ENCODE data around the gene MAML1. TPM values are rescaled to one million over a fixed set of nuclear protein-coding genes. Genes with fewer than 3 reads are reported as not detected.

Gene MAML1
- total and polyA plus RNA-seq, 4 donors, result 2.2 to 7.6 (median 6.3) TPM

- TF ChIP-seq ATF3 (IDR thresholded peaks at IDR 0.05) (no peak), SP1 (IDR thresholded peaks at IDR 0.05) (no peak)
These were observed 3.3 kb upstream of the MAML1 start (continued) for GRCh38 chr5:179729303-179729702.

- 81% methylated on average over 3 of the region's 3 CpGs for WGBS
- Histone ChIP-seq H3K27me3 (ENCODE audit: control insufficient read depth in 4 of 4, insufficient read depth in 4 of 4, low read length in 3 of 4) (no peaks in the 10 kb centered on the region), H3K4me3 (ENCODE audit: low read depth in 1 of 3, low read length in 3 of 3) (no peak overlapping the region), H3K9me3 (ENCODE audit: control insufficient read depth in 4 of 4, low read length in 3 of 4) (no peaks in the 10 kb centered on the region), H3K4me1 (ENCODE audit: control insufficient read depth in 4 of 4, insufficient read depth in 4 of 4, low read length in 3 of 4) (peaks cover 5 to 35% (median 24%) of the 10 kb centered on the region in 4 donors), H3K27ac (ENCODE audit: low read depth in 1 of 2, low read length in 2 of 2) (no peak overlapping the region), H3K9ac (ENCODE audit: low read depth in 1 of 2, low read length in 2 of 2) (no peak overlapping the region), H3K36me3 (ENCODE audit: control insufficient read depth in 4 of 4, insufficient read depth in 3 of 4, low read depth in 1 of 4, low read length in 3 of 4) (peaks cover 10 to 44% (median 40%) of the 10 kb centered on the region in 4 donors)
- no peak for TF ChIP-seq HNF4A (conservative IDR thresholded peaks at IDR 0.05)
- no peak for TF ChIP-seq CTCF (IDR thresholded peaks at IDR 0.05; ENCODE audit: low read depth, low read length, missing input control)
- TF ChIP-seq REST (IDR thresholded peaks at IDR 0.05), result no peak
- no peak for TF ChIP-seq TAF1 (conservative IDR thresholded peaks at IDR 0.05)
- TF ChIP-seq EGR1 (IDR thresholded peaks at IDR 0.05; ENCODE audit: low read depth in 2 of 2), result no peak
- TF ChIP-seq FOXA1 (IDR thresholded peaks at IDR 0.05), result no peak
- TF ChIP-seq GABPA (IDR thresholded peaks at IDR 0.05 in 1 of 2, conservative IDR thresholded peaks at IDR 0.05 in 1 of 2), result no peak
- TF ChIP-seq JUND (IDR thresholded peaks at IDR 0.05), result no peak
- TF ChIP-seq RAD21 (IDR thresholded peaks at IDR 0.05), result no peak
- no peak for TF ChIP-seq ATF3 (IDR thresholded peaks at IDR 0.05)
- TF ChIP-seq MAX (IDR thresholded peaks at IDR 0.05), result no peak
- no peak for TF ChIP-seq HNF4G (IDR thresholded peaks at IDR 0.05)
- no peak for TF ChIP-seq FOXA2 (IDR thresholded peaks at IDR 0.05)
- no peak for TF ChIP-seq SP1 (IDR thresholded peaks at IDR 0.05)
- TF ChIP-seq YY1 (IDR thresholded peaks at IDR 0.05), result no peak
- no peak for TF ChIP-seq RXRA (IDR thresholded peaks at IDR 0.05)
- no peak for DNase-seq (ENCODE audit: low spot score)
These were observed 2.9 kb upstream of the MAML1 start for GRCh38 chr5:179729727-179730126.

- WGBS, result 87% methylated on average over 3 of the region's 3 CpGs
- no peaks in the 10 kb centered on the region for H3K27me3 ChIP-seq (ENCODE audit: control insufficient read depth in 4 of 4, insufficient read depth in 4 of 4, low read length in 3 of 4)
- no peaks in the 10 kb centered on the region for H3K9me3 ChIP-seq (ENCODE audit: control insufficient read depth in 4 of 4, low read length in 3 of 4)
- H3K4me3 ChIP-seq (ENCODE audit: low read depth in 1 of 3, low read length in 3 of 3), result no peak overlapping the region
- no peak overlapping the region for H3K27ac ChIP-seq (ENCODE audit: low read depth in 1 of 2, low read length in 2 of 2)
- no peak for DNase-seq (ENCODE audit: low spot score)
- H3K9ac ChIP-seq (ENCODE audit: low read depth in 1 of 2, low read length in 2 of 2), result no peak overlapping the region
- peaks cover 5 to 36% (median 25%) of the 10 kb centered on the region in 4 donors for H3K4me1 ChIP-seq (ENCODE audit: control insufficient read depth in 4 of 4, insufficient read depth in 4 of 4, low read length in 3 of 4)
- peaks cover 8 to 40% (median 36%) of the 10 kb centered on the region in 4 donors for H3K36me3 ChIP-seq (ENCODE audit: control insufficient read depth in 4 of 4, insufficient read depth in 3 of 4, low read depth in 1 of 4, low read length in 3 of 4)
- TF ChIP-seq ZBTB33 (IDR thresholded peaks at IDR 0.05) (no peak), YY1 (IDR thresholded peaks at IDR 0.05) (no peak), HNF4G (IDR thresholded peaks at IDR 0.05) (no peak), REST (IDR thresholded peaks at IDR 0.05) (no peak), EGR1 (IDR thresholded peaks at IDR 0.05; ENCODE audit: low read depth in 2 of 2) (no peak), MAX (IDR thresholded peaks at IDR 0.05) (no peak), RXRA (IDR thresholded peaks at IDR 0.05) (no peak), JUND (IDR thresholded peaks at IDR 0.05) (no peak), TAF1 (conservative IDR thresholded peaks at IDR 0.05) (no peak), HNF4A (conservative IDR thresholded peaks at IDR 0.05) (no peak)
These were observed 2.3 kb upstream of the MAML1 start for GRCh38 chr5:179730356-179730755.
